Inflammatory macrophage (primary cell): ENCODE measurements around the gene C19orf81.

ENCODE experiments used
- DNase-seq, 2 donors: peaks; one replicate each; pipeline ENCODE4 v3.0.0-alpha.2; 2020 to 2022

Gene C19orf81

DNA sequence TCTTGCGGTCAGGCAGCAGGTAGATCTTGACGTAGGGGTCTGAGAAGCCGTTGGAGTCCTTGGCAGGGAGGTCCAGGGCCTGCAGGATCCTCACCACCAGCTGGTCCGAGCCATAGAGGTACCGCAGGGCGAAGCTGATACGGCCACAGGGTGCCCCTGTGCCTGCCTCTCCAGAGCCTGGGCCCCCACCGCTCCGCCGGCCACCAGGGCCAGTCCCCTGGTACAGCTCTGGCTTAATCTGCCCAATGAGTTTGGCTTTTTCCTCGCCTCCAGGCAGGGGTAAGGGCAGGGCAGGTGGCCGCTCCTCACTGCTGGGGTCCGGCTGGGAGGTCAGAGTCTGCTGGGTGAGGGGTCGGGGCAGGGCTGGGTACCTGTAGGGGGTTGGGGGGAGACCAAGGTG is 19.4 kb upstream of the C19orf81 start:
- no peak for DNase-seq

DNA sequence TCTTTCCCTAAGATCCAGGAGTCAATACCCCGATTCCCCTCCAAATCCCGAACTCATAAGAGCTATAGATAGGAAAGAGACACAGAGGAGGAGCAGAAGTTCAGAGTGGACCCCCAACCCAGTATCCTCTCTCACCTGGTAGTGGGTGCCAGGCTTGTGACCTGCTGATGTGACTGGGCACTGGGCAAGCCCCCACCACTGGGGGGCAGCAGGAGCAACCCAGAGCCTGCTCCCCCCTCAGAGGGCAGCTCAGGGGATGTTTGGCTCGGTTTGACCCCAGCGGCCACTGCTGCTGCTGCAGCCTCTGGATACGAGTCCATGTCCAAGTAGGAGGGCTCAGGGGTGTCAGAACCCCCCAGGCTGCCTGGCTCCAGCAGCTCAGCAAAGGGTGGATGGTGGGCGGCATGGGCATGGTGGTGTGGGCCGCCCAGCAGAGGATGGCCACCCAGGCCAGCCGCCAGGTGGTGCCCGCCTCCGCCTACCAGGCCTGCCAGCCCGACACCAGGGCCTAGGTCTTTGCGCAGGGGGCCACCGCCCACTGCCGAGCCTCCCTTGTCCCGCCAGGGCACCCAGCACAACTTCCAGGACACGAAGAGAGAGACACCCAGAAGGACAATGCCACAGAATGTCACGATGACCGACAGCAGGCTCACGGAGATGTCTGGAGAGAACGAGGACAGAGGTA is 17.0 kb upstream of the C19orf81 start:
- no peak for DNase-seq

DNA sequence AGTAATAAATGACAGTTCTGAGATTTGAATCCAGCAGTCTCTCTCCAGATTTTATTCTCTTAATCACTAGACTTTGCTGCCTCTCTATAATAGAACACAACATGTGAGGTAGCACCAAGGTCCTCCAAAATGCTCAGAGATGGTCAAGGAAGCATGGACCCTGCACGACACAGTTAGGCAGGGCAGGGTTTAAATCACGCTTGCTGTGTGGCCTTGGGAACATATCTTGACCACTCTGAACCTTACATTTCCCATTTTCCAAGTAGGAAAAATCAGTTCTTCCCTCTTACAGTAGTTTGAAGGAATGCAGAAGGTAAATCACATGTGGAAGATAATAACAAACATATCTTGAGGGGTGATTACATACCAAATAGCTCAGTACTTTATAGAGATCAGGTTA is 15.9 kb upstream of the C19orf81 start:
- DNase-seq, result no peak

DNA sequence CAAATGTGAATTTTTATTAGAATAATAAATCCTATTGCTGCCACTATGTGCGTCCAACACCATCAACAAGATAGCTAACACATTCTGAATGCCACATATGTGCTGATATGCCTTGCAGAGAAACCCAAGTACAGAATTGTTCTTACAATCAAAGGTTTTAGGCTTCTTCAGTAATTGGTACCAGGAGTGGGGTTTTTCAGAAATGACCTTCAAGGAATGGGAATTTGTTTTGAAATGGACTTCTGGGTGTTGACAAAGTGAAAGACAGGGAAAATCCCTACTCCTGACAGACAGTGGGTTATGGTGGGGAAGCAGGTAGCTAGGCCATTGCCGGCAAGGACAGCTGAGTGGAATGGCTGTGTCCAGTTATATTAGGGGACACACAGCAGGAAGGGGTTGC is 15.3 kb upstream of the C19orf81 start:
- DNase-seq, result no peak

DNA sequence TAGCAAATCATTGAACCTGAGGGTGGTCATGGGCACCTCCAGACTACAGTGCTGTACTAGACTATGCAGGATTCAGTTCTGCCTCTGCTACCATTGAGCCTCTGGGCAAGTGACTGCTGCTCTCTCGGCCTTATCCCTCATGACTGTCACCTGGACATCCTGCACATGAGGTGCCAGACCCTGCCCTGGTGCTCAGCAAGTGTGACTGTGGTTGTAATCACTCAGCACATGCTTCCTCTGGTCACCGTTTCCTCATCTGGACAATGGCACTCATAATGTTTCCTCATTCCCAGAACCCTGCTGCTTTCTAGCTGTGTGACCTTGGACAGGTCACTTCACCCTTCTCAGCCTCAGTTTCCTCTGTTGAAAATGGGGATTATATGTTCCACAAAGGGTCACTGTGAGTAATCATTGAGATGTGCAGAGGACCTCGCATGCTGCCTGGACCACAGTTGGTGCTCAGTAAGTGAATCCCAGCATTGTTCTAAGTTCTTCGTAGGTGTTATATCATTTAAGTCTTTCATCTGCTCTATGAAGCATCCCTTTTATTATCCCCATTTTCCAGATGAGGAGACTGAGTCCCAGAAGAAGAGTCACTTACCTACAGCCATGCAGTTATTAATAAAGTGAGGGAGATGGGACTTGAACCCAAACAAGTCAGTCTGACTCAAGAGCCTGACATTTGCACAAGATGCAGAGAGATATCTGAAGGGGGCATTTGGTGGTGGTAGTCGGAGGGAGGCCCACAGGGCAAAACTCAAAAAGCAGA is 12.7 kb upstream of the C19orf81 start:
- DNase-seq, result no peak

DNA sequence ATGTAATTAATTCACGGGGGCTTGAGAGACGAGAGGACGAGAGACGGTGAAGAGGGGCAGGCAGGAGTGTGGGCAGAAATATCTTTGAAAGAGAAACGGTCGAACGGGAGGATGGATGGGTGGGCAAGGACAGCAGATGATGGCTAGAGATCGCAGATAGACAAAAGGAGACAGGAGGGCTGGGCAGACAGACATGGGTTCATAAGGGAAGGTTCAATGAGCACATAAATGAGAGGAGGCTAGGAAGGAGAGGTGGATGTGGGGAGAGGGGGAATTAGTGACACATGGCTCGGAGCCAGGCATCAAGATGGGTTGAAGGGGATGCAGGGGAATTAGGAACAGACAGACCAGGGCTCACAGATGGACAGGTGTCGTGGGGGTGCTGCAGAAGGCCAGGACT is 10.6 kb upstream of the C19orf81 start:
- DNase-seq, result no peak

DNA sequence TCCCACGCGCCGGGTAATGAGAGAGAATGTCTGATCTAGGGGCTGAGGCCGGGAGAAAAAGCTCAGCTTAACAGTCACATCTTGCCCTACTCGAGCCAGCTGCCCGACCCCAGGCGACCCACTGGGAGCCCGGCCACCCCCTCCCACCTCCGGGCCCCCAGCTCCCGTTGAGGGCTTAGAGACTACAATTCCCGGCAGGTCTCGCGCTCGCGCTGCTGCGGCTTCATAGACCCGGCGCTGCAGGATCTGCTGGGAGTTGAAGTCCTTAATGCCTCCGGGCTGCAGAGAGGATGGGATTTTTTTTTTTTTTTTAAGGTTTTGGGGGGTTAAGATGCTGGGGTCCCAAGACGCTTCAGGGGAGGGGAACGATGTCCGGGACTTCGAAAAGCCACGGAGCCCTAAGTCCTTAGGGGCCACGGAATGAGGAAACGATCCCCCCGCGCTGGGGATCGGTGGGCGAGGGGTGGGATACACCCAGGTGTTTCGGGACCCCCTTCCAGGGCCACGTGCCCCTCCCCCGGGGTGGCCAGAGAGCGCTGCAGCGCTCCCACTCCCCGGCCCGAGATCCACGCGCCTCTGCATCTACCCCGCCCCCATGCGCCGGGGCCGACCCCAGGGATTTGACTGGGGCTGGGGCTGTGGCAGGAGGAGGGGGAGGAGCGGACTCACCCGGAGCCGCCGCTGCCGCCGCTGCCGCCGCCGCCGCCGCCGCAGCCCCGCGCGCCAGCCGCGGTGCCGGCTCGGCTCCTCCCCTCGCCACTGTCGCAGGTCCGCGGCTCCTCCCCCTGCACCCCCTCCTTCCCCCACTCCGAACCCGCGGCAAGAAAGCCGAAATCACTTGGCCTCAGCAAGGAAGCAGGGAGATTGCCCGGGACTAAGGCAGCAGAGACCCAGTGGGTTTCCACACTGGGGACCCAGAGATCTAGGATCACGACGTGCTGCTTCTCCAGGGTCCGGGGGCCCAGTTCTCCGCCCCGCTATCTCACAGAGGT is 9.8 kb upstream of the C19orf81 start, which contains the start of gene SYT3:
Gene SYT3 (minus strand): TSS at position 761 of the 992 bp plus-strand sequence. CDS start 2,470 bp downstream, outside the sequence.
- peak in 1 of 2 donors; percentile 3 for DNase-seq

DNA sequence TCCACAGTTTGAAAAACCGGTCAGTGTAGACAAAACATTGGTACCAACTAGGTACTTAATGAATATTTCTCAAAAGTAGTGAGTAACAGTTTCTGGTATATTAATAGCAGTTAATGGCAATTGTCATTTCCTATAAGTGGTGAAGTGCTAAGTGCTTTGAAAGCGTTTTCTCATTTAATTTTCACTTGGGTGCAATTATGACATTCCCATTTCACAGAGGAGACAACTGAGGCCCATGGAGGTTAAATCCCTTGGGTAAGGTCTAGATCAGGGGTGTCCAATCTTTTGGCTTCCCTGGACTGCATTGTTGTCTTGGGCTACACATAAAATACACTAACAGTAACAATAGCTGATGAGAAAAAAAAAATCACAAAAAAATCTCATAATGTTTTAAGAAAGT is 8.9 kb upstream of the C19orf81 start:
- DNase-seq, result no peak

DNA sequence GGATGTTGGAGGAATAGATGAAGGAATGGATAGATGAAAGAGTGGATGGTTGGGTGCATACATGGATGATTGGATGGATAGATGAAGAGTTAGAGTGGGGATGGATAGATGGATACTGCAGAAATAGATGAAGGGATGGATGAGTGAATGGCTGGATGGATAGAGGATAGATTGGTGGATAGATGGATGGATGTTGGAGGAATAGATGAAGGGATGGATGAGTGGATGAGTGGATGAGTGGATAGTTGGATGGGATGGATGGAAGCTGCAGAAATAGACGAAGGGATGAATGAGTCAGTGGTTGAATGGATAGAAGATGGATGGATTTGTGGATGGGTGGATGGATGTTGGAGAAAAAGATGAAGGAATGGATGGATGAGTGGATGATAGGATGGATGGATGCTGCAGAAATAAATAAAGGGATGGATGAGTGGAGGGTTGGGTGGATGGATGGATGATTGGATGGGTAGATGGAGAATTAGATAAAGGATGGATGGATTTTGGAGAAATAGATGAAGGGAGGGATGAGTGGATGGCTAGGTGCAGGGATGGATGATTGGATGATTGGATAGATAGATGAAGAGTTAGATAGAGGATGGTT is 4.8 kb upstream of the C19orf81 start:
- DNase-seq, result no peak

DNA sequence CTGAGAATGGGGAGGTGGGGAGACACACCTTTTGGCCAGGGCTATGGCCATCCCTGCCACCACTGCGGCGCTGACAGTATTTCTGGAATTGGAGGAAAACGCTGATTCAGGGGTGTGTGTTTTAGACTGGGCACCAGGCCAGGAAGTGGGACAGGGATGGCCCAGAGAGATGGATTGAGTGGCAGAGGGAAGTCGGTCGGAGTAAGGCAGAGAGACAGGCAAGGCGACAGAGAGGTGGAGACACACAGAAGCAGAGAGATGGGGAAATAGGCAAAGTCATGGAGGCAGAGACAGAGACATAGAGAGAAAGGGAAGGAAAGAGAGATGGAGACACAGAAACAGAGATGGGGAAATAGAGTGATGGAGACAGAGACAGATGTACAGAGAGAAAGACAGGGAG is 4.1 kb upstream of the C19orf81 start:
- DNase-seq, result no peak

DNA sequence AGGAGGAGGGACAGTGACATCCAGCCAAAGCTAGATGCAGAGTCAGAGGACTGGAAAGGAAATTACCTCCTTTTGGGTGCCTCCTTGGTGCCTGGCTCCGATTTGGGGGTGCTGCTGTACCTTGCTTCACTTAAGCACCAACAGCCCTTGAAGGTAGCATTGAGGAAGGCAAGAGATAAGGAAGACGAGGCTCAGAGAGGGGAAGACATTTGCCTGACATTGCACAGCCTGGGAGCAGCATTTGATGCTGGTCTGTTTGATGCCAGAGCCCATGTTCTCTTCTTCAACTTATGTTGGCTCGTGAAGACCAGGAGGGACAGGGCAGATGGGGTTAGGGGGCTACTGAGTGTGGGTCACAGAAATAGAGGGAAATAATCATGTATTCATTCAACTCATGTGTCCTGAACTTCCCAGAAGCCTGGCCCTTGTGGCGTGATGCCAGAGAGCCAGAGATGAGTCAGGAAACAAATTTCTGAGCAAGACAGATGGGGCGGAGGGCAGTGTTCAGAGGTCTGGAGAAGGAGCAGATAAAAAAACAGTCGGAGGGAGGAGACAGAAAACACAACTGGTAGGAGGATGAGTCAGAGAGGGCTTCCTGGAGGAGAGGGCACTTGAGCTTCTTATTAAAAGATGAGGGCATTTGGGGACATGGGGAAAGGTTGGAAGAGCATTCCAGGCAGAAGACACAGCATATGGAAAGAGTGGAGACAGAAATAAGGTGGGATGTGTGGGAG is 3.0 kb upstream of the C19orf81 start:
- DNase-seq, result no peak

DNA sequence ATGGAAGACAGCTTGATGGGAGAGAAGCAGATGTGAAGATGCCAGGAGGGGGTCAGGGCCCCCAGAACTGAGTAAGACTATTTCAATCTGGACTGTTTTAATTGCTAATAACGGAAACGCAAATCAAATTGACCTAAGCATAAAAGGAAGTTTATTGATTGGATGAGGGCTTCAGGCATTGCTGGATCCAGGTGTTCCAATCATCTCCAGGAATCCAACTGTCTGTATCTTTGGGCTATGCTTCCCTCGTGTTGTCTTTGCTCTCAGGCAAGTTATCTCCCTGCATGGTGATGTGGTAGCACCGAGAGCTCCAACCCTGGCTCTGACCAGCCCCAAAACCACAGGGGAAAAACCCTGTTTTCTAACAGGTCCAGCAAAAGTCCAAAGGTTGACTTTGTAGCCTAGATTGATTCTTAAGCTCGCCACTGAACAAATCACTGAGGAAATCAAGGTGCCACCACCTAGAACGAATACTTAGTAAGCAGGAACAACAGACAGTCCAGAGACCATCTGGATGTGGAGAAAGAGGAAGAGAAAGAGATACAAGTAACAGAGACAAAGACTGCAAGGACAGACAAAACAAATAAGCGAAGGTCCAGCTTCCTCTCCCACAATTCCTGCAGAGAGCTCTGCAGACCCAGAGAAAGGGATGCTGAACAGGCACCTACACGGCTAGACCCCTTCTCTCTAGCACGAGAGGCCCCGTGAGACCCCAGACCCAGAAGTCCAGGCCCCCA is 1.2 kb upstream of the C19orf81 start:
- DNase-seq, result no peak

DNA sequence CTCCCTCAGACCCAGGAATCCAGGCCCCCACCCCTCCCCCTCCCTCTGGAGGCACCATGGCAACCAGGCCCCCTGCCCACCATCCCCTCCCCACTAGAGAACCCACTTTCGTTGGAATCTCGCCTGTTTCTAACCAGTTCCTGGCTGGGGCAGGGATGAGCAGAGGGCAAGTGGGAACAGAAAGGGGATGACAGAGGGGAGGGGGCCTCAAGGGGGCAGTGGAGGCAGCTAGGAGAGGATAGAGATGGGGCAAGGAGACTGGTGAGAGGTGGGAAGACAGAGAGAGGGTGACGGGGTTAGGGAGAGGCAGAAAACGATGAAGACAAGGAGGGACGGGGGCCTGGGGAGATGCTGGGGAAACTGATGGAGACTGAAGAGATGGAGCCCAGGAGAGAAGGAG is 586 bp upstream of the C19orf81 start:
- no peak for DNase-seq

DNA sequence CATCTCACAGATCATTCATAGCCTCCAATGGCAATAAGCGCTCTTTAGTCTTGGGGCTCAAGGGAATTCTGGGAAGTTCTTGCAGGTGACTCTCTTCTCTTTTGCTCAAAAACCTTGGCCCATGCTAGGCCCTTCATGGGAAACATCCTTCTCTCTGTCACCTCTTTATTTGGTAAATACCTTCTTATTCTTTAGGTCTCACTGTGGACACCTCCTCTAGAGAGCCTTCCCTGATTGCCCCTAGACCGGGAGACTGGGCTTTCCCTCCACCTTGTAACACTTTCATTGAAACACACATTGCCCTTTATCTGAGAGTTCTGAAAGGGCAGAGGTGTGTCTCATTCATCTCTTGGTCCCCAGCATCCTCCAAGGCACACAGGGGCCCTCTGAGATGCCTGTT is 1.9 kb downstream of the C19orf81 start:
- no peak for DNase-seq

DNA sequence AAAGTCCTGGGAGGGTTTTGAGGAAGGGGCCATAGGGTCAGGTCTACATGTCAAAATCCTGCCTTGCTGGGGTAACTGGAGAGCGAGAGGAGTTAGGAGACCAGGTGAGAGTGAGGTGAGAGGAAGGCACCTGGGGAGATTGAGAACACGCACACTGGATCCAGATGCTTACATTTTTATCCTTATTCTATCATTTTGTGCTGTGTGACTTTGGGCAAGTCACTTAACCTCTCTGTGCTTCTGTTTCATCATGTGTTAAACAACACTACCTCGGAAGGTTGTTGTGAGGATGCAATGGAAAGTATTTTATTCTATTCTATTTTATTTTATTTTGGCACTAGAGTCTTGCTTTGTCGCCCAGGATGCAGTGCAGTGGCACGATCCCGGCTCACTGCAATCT is 3.5 kb downstream of the C19orf81 start:
- no peak for DNase-seq

DNA sequence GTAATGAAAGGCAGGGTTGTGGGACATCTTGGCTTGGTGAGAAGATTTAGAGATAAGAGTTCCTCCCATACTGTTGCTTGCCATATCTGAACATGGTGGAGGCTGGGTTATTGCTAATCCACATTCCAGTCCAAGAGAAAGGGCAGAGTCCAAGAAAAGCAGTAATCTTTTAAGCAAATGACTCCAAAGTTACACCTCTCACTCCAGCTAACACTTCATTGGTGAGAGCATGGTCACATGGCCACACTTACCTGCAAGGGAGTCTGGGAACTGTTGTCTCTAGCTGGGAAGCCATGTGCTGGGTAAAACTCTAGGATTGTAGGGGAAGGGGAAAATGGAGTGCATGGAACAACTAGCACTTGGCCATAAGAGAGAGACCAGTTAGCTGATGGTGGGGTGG is 5.6 kb downstream of the C19orf81 start:
- DNase-seq, result no peak

DNA sequence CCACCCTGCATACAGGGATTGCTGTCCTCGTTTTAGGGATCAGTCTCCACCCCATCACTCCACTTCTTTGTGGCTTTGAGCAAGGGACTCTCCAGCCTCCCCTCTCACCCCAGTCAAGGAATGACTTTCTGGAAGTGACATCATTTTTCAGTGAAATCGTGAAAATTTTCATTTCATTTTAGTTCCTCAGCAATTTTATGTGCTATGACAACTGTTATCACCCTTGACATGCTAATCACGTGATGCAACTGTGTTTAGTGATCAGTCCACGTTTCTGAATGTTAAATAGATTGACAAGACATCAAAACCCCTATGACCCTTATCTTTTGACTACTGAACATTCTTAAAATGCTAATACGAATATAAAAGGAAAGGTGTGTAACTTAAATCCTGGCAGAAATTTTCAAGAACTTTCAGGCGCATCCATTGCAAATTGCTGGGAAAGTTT is 8.0 kb downstream of the C19orf81 start:
- DNase-seq, result no peak

DNA sequence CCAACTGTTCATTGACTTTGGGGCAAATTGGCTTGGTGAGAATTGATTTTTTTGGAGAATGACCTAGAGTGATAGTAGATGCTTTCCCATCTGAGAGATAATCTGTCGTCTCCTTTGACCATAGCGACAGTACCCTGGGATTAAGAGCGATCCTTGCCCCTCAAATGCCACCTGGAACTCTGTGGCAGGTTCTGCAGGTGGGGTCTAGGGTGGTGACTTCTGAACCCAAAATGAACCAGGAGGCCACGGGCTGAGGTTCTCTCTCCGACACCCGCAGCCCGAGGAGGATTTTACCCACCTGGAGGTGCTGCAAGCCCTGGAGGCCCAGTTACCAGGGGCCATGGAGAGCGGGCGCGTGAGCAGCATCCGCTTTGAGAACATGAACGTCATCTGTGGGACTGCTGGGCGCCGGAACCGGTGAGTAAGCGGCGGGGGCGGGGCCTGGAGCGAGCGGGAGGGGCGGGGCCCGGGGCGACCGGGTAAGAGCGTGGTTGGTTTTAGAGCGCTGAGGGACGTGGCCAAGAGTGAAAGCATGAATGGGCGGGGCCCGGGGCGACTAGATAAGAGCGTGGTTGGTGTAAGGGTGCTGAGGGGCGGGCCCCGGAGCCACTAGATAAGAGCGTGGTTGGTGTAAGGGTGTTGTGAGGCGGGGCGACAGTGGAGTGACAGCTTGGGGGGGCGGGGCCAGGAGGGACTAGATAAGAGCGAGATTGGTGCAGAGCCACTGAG is 8.6 kb downstream of the C19orf81 start:
- DNase-seq, result peak; percentile 80 to 89

DNA sequence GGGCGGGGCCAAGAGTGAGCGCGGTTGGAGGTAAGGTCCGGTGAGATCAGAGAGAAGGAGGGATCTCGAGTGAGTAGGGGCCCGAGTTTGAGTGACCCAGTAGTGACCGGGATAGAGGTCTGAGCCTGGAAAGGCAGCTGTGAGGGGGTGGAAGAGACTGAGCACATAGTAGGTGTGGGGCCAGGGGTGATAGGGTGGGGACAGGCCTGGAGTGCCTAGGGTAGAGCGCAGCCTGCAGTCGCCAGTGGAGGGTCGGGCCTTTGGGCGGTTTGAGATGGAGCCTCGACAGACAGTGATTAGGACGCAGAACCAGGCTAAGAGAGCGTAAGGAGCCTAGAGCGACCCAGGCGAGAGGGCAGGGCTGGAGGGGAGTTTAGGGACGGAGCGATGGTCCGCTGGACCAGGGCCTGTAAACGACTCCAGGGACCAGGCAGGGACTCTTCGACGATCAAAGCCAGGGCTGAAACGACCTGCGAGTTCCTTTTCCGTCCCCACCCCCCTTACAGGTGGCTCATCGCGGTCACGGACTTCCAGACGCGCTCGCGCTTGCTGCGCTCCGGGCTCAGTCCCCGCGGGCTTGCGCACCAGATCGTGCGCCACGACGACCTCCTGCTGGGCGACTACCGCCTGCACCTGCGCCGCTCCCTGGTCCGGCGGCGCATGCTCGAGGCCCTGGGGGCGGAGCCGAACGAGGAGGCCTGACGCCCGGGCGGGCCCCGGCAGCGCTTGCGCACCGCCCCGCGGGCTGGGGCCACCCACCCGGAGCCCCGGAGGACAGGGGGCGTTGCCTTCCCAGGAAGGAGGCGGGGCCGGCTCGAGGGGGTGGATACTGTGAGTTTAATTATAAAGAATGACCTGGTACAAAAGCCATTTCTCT is 9.4 kb downstream of the C19orf81 start:
- peak; percentile 13 to 51 for DNase-seq
